KMS-11 (cell line): ENCODE measurements around the gene PDE4D.
"Not testable (repeated sequence)": the region's sequence is repeated elsewhere in the genome, so short reads cannot be mapped to it uniquely, and the experiment has no call there.

Experiments
- H2AFZ ChIP-seq: fragments of 200-600 bp; sonication (generic); 2 replicates; pipeline ENCODE4 v1.6.1; 2016; ENCODE audit warnings: antibody characterized with exemption, mixed run types, low read depth
- H3K27ac ChIP-seq: fragments of 200-600 bp; sonication (generic); 2 replicates; pipeline ENCODE4 v1.6.1; 2016; ENCODE audit warnings: mild to moderate bottlenecking, mixed run types
- H3K27me3 ChIP-seq: fragments of 200-600 bp; sonication (generic); 2 replicates; pipeline ENCODE4 v1.6.1; 2017; ENCODE audit warnings: mild to moderate bottlenecking, low read depth, mixed run types, moderate library complexity; ENCODE audit not compliant: insufficient read depth
- H3K36me3 ChIP-seq: fragments of 200-600 bp; sonication (generic); 2 replicates; pipeline ENCODE4 v1.6.1; 2017; ENCODE audit warnings: mild to moderate bottlenecking, mixed run types; ENCODE audit not compliant: insufficient read depth
- H3K4me1 ChIP-seq: fragments of 200-600 bp; sonication (generic); 2 replicates; pipeline ENCODE4 v1.6.1; 2016; ENCODE audit warnings: mild to moderate bottlenecking, low read depth, mixed run types; ENCODE audit not compliant: poor library complexity, severe bottlenecking
- H3K4me2 ChIP-seq: fragments of 200-600 bp; sonication (generic); 2 replicates; pipeline ENCODE4 v1.7.0; 2016; ENCODE audit warnings: mild to moderate bottlenecking, mixed run types
- H3K4me3 ChIP-seq: fragments of 200-600 bp; sonication (generic); IDR thresholded peaks from 2 replicates; pipeline ENCODE4 v1.6.1; 2017; ENCODE audit warnings: low read depth, low read length, mixed read lengths; ENCODE audit not compliant: insufficient read depth
- H3K79me2 ChIP-seq: fragments of 200-600 bp; sonication (generic); 2 replicates; pipeline ENCODE4 v1.6.1; 2016; ENCODE audit warnings: low read depth, mixed run types; ENCODE audit not compliant: insufficient read depth
- H3K9ac ChIP-seq: fragments of 200-600 bp; sonication (generic); 2 replicates; pipeline ENCODE4 v1.6.1; 2016; ENCODE audit warnings: mild to moderate bottlenecking, mixed run types
- H4K20me1 ChIP-seq: fragments of 200-600 bp; sonication (generic); 2 replicates; pipeline ENCODE4 v1.6.1; 2016; ENCODE audit warnings: mild to moderate bottlenecking, mixed run types; ENCODE audit not compliant: insufficient read depth
- TF ChIP-seq, protein P1 (sequence below): fragments of 200-600 bp; sonication (generic); conservative IDR thresholded peaks from 2 replicates; pipeline ENCODE4 v1.6.1; 2017; ENCODE audit warnings: low read depth, mild to moderate bottlenecking, antibody characterized with exemption, low read length, moderate library complexity, mixed read lengths

PDE4D gene

GRCh38 chr5:59407967-59408366 is 485.6 kb downstream of the PDE4D start:
- Histone ChIP-seq H3K79me2 (no peaks in the 10 kb centered on the region), H3K9ac (no peak overlapping the region)
- TF ChIP-seq, protein P1, sequence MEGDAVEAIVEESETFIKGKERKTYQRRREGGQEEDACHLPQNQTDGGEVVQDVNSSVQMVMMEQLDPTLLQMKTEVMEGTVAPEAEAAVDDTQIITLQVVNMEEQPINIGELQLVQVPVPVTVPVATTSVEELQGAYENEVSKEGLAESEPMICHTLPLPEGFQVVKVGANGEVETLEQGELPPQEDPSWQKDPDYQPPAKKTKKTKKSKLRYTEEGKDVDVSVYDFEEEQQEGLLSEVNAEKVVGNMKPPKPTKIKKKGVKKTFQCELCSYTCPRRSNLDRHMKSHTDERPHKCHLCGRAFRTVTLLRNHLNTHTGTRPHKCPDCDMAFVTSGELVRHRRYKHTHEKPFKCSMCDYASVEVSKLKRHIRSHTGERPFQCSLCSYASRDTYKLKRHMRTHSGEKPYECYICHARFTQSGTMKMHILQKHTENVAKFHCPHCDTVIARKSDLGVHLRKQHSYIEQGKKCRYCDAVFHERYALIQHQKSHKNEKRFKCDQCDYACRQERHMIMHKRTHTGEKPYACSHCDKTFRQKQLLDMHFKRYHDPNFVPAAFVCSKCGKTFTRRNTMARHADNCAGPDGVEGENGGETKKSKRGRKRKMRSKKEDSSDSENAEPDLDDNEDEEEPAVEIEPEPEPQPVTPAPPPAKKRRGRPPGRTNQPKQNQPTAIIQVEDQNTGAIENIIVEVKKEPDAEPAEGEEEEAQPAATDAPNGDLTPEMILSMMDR, result no peak

DNA sequence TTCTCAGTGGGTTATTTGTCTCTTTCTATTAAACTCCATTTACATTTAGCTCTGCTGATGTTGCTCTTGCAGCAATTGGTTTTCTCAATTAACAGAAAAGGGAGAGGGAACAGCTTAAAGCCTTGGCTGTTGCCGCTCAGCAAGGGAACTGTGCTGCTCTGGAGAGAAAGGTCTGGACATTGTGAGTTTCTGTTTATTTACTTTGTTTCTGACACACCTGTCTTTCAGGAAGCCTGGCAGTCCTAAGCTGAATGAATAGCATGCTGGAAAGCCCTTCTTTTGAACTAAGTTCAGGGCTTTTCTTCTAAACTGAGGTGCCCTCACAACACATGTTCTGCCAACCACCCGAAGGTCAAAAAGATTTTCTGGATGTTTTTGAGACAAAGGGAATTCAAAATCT is 491.9 kb downstream of the PDE4D start:
- no peaks in the 10 kb centered on the region for H3K27me3 ChIP-seq
- no peak overlapping the region for H3K9ac ChIP-seq
- no peak overlapping the region for H3K4me3 ChIP-seq
- no peaks in the 10 kb centered on the region for H3K79me2 ChIP-seq
- no peak overlapping the region for H2AFZ ChIP-seq
- TF ChIP-seq, protein P1, result no peak
- H4K20me1 ChIP-seq, result no peaks in the 10 kb centered on the region
- H3K27ac ChIP-seq, result no peak overlapping the region
- no peaks in the 10 kb centered on the region for H3K36me3 ChIP-seq
- H3K4me1 ChIP-seq, result no peaks in the 10 kb centered on the region
- H3K4me2 ChIP-seq, result no peak overlapping the region

More at GRCh38 chr5:59407967-59408366, 485.6 kb downstream of the PDE4D start:
- Histone ChIP-seq H3K27me3 (no peaks in the 10 kb centered on the region), H3K4me3 (no peak overlapping the region), H4K20me1 (no peaks in the 10 kb centered on the region), H3K36me3 (no peaks in the 10 kb centered on the region), H3K27ac (no peak overlapping the region), H3K4me2 (no peak overlapping the region), H2AFZ (no peak overlapping the region), H3K4me1 (no peaks in the 10 kb centered on the region)

DNA sequence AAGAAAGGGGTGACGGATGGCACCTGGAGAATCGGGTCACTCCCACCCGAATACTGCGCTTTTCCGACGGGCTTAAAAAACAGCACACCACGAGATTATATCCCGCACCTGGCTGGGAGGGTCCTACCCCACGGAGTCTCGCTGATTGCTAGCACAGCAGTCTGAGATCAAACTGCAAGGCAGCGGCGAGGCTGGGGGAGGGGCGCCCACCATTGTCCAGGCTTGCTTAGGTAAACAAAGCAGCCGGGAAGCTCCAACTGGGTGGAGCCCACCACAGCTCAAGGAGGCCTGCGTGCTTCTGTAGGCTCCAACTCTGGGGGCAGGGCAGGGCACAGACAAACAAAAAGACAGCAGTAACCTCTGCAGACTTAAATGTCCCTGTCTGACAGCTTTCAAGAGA is 498.6 kb downstream of the PDE4D start:
- H3K4me2 ChIP-seq, H2AFZ ChIP-seq, H3K36me3 ChIP-seq: not testable (repeated sequence)

GRCh38 chr5:59393585-59394420 is 499.7 kb downstream of the PDE4D start:
- Histone ChIP-seq H3K27ac (no peak overlapping the region), H4K20me1 (no peaks in the 10 kb centered on the region), H3K27me3 (no peaks in the 10 kb centered on the region), H3K36me3 (no peaks in the 10 kb centered on the region), H3K4me1 (no peaks in the 10 kb centered on the region), H3K4me3 (no peak overlapping the region), H3K9ac (no peak overlapping the region), H3K79me2 (no peaks in the 10 kb centered on the region), H3K4me2 (no peak overlapping the region), H2AFZ (no peak overlapping the region)
- TF ChIP-seq, protein P1, result no peak

More for the DNA sequence above, 498.6 kb downstream of the PDE4D start:
- not testable (repeated sequence) for H3K79me2 ChIP-seq, H3K27ac ChIP-seq, H3K4me3 ChIP-seq, H3K9ac ChIP-seq, H3K27me3 ChIP-seq, H4K20me1 ChIP-seq, H3K4me1 ChIP-seq

- no peak overlapping the region for H3K27ac ChIP-seq
- no peaks in the 10 kb centered on the region for H3K4me1 ChIP-seq
- H3K79me2 ChIP-seq, result no peaks in the 10 kb centered on the region
These were observed 501.9 kb downstream of the PDE4D start for GRCh38 chr5:59391576-59391975.

More at GRCh38 chr5:59391576-59391975, 501.9 kb downstream of the PDE4D start:
- no peaks in the 10 kb centered on the region for H3K27me3 ChIP-seq
- no peak overlapping the region for H3K4me3 ChIP-seq
- H3K4me2 ChIP-seq, result no peak overlapping the region
- no peak overlapping the region for H3K9ac ChIP-seq
- H4K20me1 ChIP-seq, result no peaks in the 10 kb centered on the region
- TF ChIP-seq, protein P1, result no peak
- no peak overlapping the region for H2AFZ ChIP-seq
- no peaks in the 10 kb centered on the region for H3K36me3 ChIP-seq
